Activated CD8-positive, alpha-beta T cell treated with anti-CD3 and anti-CD28 coated beads for 36 hours (primary cell): ENCODE data around the gene PPP4C. TPM values are rescaled to one million over a fixed set of nuclear protein-coding genes. Genes with fewer than 3 reads are reported as not detected.

Experiments used
- ATAC-seq: fragments of 200-7000 bp; cut with Tn5 transposase; one replicate; pipeline ENCODE4 v1.10.0; 2021; ENCODE audit warnings: mild to moderate bottlenecking, moderate library complexity
- CTCF ChIA-PET: fragments of 350-600 bp; sonication (Branson Sonifier 250); formaldehyde crosslinking; loops from one replicate; lab custom pipeline; 2021; ENCODE audit warnings: antibody characterized with exemption; lab: Charles Lee
- POLR2A ChIA-PET: fragments of 350-600 bp; sonication (Branson Sonifier 250); formaldehyde crosslinking; loops from one replicate; lab custom pipeline; 2021; ENCODE audit warnings: antibody characterized with exemption; lab: Charles Lee
- DNase-seq: peaks from one replicate; pipeline ENCODE4 v3.0.0-alpha.2; 2020
- H3K27ac Mint-ChIP-seq: one replicate; pipeline ENCODE4 v1.8.0; 2021; ENCODE audit warnings: mild to moderate bottlenecking, mixed read lengths
- H3K27me3 Mint-ChIP-seq: one replicate; pipeline ENCODE4 v1.8.0; 2021; ENCODE audit warnings: mixed read lengths
- H3K36me3 Mint-ChIP-seq: one replicate; pipeline ENCODE4 v1.8.0; 2021; ENCODE audit warnings: low read depth, mixed read lengths
- H3K4me1 Mint-ChIP-seq: one replicate; pipeline ENCODE4 v1.8.0; 2021; ENCODE audit warnings: low read depth, mixed read lengths
- H3K4me3 Mint-ChIP-seq: one replicate; pipeline ENCODE4 v1.8.0; 2021; ENCODE audit warnings: mild to moderate bottlenecking, moderate library complexity, mixed read lengths
- H3K9me3 Mint-ChIP-seq: one replicate; pipeline ENCODE4 v1.8.0; 2021; ENCODE audit warnings: mixed read lengths
- CTCF ChIP-seq: fragments of 200-600 bp; IDR thresholded peaks from one replicate; pipeline ENCODE4 v1.8.0; 2022; ENCODE audit warnings: antibody characterized with exemption, mild to moderate bottlenecking
- intact Hi-C: fragments of 100-400 bp; cut with micrococcal nuclease; formaldehyde crosslinking; loops from one replicate; pipeline ENCODE4 v1.10.0; 2022
- total RNA-seq, 2 experiments: library from RNA; stranded (reverse); gene quantifications; one replicate each; pipeline ENCODE4 v1.2.3, GENCODE V29; 2021

Gene PPP4C
- total RNA-seq, 2 experiments from 2014 or later, result 116 to 121 TPM

GRCh38 chr16:30053376-30054015 lies 22.3 kb upstream of the PPP4C start:
- DNase-seq (no peak), ATAC-seq (peak; percentile 14)
- peak overlapping the region; percentile 80 for H3K4me3 Mint-ChIP-seq
- H3K9me3 Mint-ChIP-seq, result no peaks in the 10 kb centered on the region
- no peak for TF ChIP-seq CTCF
- ChIA-PET POLR2A (interaction anchor here (1.1 to 4.6 kb wide), 2 partner anchors 11 to 38 kb away, joined by 5 to 44 read pairs; partner anchors contain the start of genes ALDOA and TBX6), CTCF (interaction anchor here (0.7 to 2.8 kb wide), 7 partner anchors 9 to 355 kb away, joined by 3 to 14 read pairs (median 4); partner anchors contain the start of genes TBX6 and TLCD3B)
- H3K36me3 Mint-ChIP-seq, result no peaks in the 10 kb centered on the region
- intact Hi-C loops, result no loop called here
- peaks cover 16% of the 10 kb centered on the region for H3K4me1 Mint-ChIP-seq
- no peak overlapping the region for H3K27ac Mint-ChIP-seq
- peaks cover 2% of the 10 kb centered on the region for H3K27me3 Mint-ChIP-seq

- Mint-ChIP-seq H3K36me3 (no peaks in the 10 kb centered on the region), H3K27ac (no peak overlapping the region), H3K9me3 (no peaks in the 10 kb centered on the region), H3K27me3 (peaks cover 2% of the 10 kb centered on the region), H3K4me3 (peak overlapping the region; percentile 39), H3K4me1 (peaks cover 16% of the 10 kb centered on the region)
- no peak for ATAC-seq
- no peak for DNase-seq
- intact Hi-C loops, result no loop called here
- TF ChIP-seq CTCF, result no peak
- ChIA-PET POLR2A (interaction anchor here (1.3 to 4.6 kb wide), 2 partner anchors 10 to 17 kb away, joined by 3 to 44 read pairs; partner anchors contain the start of gene ALDOA), CTCF (interaction anchor here (0.6 to 4.0 kb wide), 21 partner anchors 8 to 363 kb away, joined by 3 to 36 read pairs (median 4); partner anchors contain the start of genes ALDOA, MVP, TBX6 and TLCD3B)
Observed at GRCh38 chr16:30054451-30054850, 21.3 kb upstream of the PPP4C start.

GRCh38 chr16:30054959-30055553 lies 20.7 kb upstream of the PPP4C start:
- ATAC-seq (peak; percentile 81), DNase-seq (peak; percentile 76)
- Mint-ChIP-seq H3K36me3 (no peaks in the 10 kb centered on the region), H3K27me3 (peaks cover 2% of the 10 kb centered on the region), H3K9me3 (no peaks in the 10 kb centered on the region), H3K4me1 (peaks cover 16% of the 10 kb centered on the region), H3K4me3 (peak overlapping the region; percentile 28), H3K27ac (no peak overlapping the region)
- intact Hi-C loops, result no loop called here
- TF ChIP-seq CTCF, result peak; percentile 68
- ChIA-PET POLR2A (interaction anchor here (0.7 to 4.6 kb wide), 4 partner anchors 10 to 720 kb away, joined by 3 to 44 read pairs (median 4); partner anchors contain the start of gene ALDOA), CTCF (interaction anchor here (0.6 to 4.0 kb wide), 29 partner anchors 8 to 376 kb away, joined by 3 to 36 read pairs (median 4); partner anchors contain the start of genes ALDOA, MVP, QPRT and TBX6)

GRCh38 chr16:30060346-30060745 lies 15.4 kb upstream of the PPP4C start:
- Mint-ChIP-seq H3K4me3 (no peak overlapping the region), H3K36me3 (peaks cover 15% of the 10 kb centered on the region), H3K27me3 (no peaks in the 10 kb centered on the region), H3K4me1 (peaks cover 6% of the 10 kb centered on the region), H3K9me3 (no peaks in the 10 kb centered on the region), H3K27ac (no peak overlapping the region)
- intact Hi-C loops, result loop anchor here (10.0 kb wide), 1 partner anchor 314 kb away; the partner anchor contains the start of genes MYL11 and TBC1D10B
- ChIA-PET POLR2A (no interaction called here), CTCF (interaction anchor here (0.8 kb wide), 1 partner anchor 31 kb away, joined by 3 read pairs; the partner anchor contains the start of gene TBX6)
- DNase-seq, result no peak
- no peak for ATAC-seq
- TF ChIP-seq CTCF, result no peak
